Naive thymus-derived CD8-positive, alpha-beta T cell (primary cell): ENCODE measurements around the gene EHF. TPM values are rescaled to one million over a fixed set of nuclear protein-coding genes. Genes with fewer than 3 reads are reported as not detected.

Experiments used
- ATAC-seq, 2 donors: fragments of 150-1000 bp; cut with Tn5 transposase in 1 of 2; sonication (Bioruptor Pico), chemical (Tn5 transposase) in 1 of 2; 1 replicate in 1 of 2; 2 replicates in 1 of 2; pipeline ENCODE4 v1.10.0; 2021; ENCODE audit warnings: mild to moderate bottlenecking in 2 of 2, moderate library complexity in 2 of 2
- POLR2A ChIA-PET: fragments of 350-600 bp; sonication (Branson Sonifier 250); formaldehyde crosslinking; loops from one replicate; lab custom pipeline; 2021; ENCODE audit warnings: antibody characterized with exemption; lab: Charles Lee
- DNase-seq, 10 donors: peaks; one replicate each; pipeline versions ENCODE4 v3.0.0 to v3.0.0-alpha.2; 2020 to 2022
- H3K27ac Mint-ChIP-seq, 10 donors: one replicate each; pipeline ENCODE4 v1.8.0; 2020 to 2022; ENCODE audit warnings: mild to moderate bottlenecking in 10 of 10, mixed read lengths in 10 of 10, moderate library complexity in 4 of 10, inconsistent platforms in 1 of 10
- H3K27me3 Mint-ChIP-seq, 5 donors: one replicate each; pipeline ENCODE4 v1.8.0; 2021 to 2022; ENCODE audit warnings: mixed read lengths in 5 of 5
- H3K36me3 Mint-ChIP-seq, 3 donors: one replicate each; pipeline ENCODE4 v1.8.0; 2020 to 2022; ENCODE audit warnings: mixed read lengths in 3 of 3, mild to moderate bottlenecking in 2 of 3, inconsistent platforms in 1 of 3
- H3K4me1 Mint-ChIP-seq, 4 donors: one replicate each; pipeline ENCODE4 v1.8.0; 2021 to 2022; ENCODE audit warnings: mixed read lengths in 4 of 4
- H3K4me3 Mint-ChIP-seq, 10 donors: one replicate each; pipeline ENCODE4 v1.8.0; 2020 to 2022; ENCODE audit warnings: mild to moderate bottlenecking in 10 of 10, mixed read lengths in 10 of 10, moderate library complexity in 6 of 10, inconsistent platforms in 1 of 10
- H3K9me3 Mint-ChIP-seq, 9 donors: one replicate each; pipeline ENCODE4 v1.8.0; 2020 to 2022; ENCODE audit warnings: mixed read lengths in 9 of 9, mild to moderate bottlenecking in 3 of 9, inconsistent platforms in 1 of 9, moderate library complexity in 1 of 9
- polyA plus RNA-seq, 3 donors: library from polyadenylated mRNA; unstranded; fragments of 300-500 nt; fragmentation: Illumina TruSeq; gene quantifications; one replicate each; pipeline ENCODE4 v1.2.3, GENCODE V29; 2021
- total RNA-seq, 8 experiments: library from RNA in 2 of 8; stranded (reverse) in 2 of 8; gene quantifications; one replicate each; pipeline ENCODE4 v1.2.3 and lab custom pipeline; 2021 to 2026

EHF gene
- total and polyA plus RNA-seq, 5 experiments from 2014 or later = not detected

GRCh38 chr11:34632105-34632791, 11.4 kb downstream of the EHF start:
- peaks cover 0 to 16% (median 8%) of the 10 kb centered on the region in 5 donors for H3K27me3 Mint-ChIP-seq
- peaks cover 9 to 12% (median 9%) of the 10 kb centered on the region in 4 donors for H3K4me1 Mint-ChIP-seq
- no peak overlapping the region for H3K27ac Mint-ChIP-seq
- H3K9me3 Mint-ChIP-seq = no peaks in the 10 kb centered on the region
- no peak for ATAC-seq
- H3K4me3 Mint-ChIP-seq = no peak overlapping the region
- POLR2A ChIA-PET = interaction anchor here (0.5 kb wide), 1 partner anchor 50 kb away, joined by 4 read pairs; no protein-coding TSS in a partner anchor
- no peak for DNase-seq
- no peaks in the 10 kb centered on the region for H3K36me3 Mint-ChIP-seq

GRCh38 chr11:34633640-34633989, 12.7 kb downstream of the EHF start:
- Mint-ChIP-seq H3K4me3 (no peak overlapping the region), H3K9me3 (no peaks in the 10 kb centered on the region), H3K27me3 (peaks cover 0 to 21% (median 8%) of the 10 kb centered on the region in 5 donors), H3K4me1 (peaks cover 9 to 12% (median 9%) of the 10 kb centered on the region in 4 donors), H3K27ac (no peak overlapping the region), H3K36me3 (no peaks in the 10 kb centered on the region)
- DNase-seq (no peak), ATAC-seq (no peak)
- POLR2A ChIA-PET = no interaction called here

GRCh38 chr11:34633990-34634693, 13.2 kb downstream of the EHF start:
- H3K36me3 Mint-ChIP-seq = no peaks in the 10 kb centered on the region
- H3K9me3 Mint-ChIP-seq = no peaks in the 10 kb centered on the region
- H3K4me1 Mint-ChIP-seq = peaks cover 9 to 12% (median 9%) of the 10 kb centered on the region in 4 donors
- H3K27me3 Mint-ChIP-seq = peaks cover 0 to 23% (median 8%) of the 10 kb centered on the region in 5 donors
- no peak overlapping the region for H3K4me3 Mint-ChIP-seq
- DNase-seq = no peak
- peak in 1 of 2 donors; percentile 45 for ATAC-seq
- no peak overlapping the region for H3K27ac Mint-ChIP-seq
- POLR2A ChIA-PET = no interaction called here

GRCh38 chr11:34634694-34635062, 13.8 kb downstream of the EHF start:
- no peaks in the 10 kb centered on the region for H3K9me3 Mint-ChIP-seq
- no peak for ATAC-seq
- H3K36me3 Mint-ChIP-seq = no peaks in the 10 kb centered on the region
- peaks cover 9 to 12% (median 9%) of the 10 kb centered on the region in 4 donors for H3K4me1 Mint-ChIP-seq
- POLR2A ChIA-PET = no interaction called here
- H3K27ac Mint-ChIP-seq = no peak overlapping the region
- H3K4me3 Mint-ChIP-seq = no peak overlapping the region
- peaks cover 0 to 27% (median 11%) of the 10 kb centered on the region in 5 donors for H3K27me3 Mint-ChIP-seq
- DNase-seq = no peak

- ATAC-seq = no peak
- H3K9me3 Mint-ChIP-seq = no peaks in the 10 kb centered on the region
- no peak overlapping the region for H3K27ac Mint-ChIP-seq
- H3K4me3 Mint-ChIP-seq = no peak overlapping the region
- H3K4me1 Mint-ChIP-seq = peaks cover 6 to 12% (median 10%) of the 10 kb centered on the region in 4 donors
- DNase-seq = no peak
- H3K27me3 Mint-ChIP-seq = peaks cover 2 to 40% (median 15%) of the 10 kb centered on the region in 5 donors
- POLR2A ChIA-PET = no interaction called here
- no peaks in the 10 kb centered on the region for H3K36me3 Mint-ChIP-seq
Measured at GRCh38 chr11:34636127-34636526, 15.2 kb downstream of the EHF start.

GRCh38 chr11:34637303-34637702, 16.4 kb downstream of the EHF start:
- H3K9me3 Mint-ChIP-seq = no peaks in the 10 kb centered on the region
- peaks cover 3 to 38% (median 20%) of the 10 kb centered on the region in 5 donors for H3K27me3 Mint-ChIP-seq
- POLR2A ChIA-PET = no interaction called here
- no peak overlapping the region for H3K4me3 Mint-ChIP-seq
- no peak overlapping the region for H3K27ac Mint-ChIP-seq
- H3K4me1 Mint-ChIP-seq = peaks cover 6 to 12% (median 10%) of the 10 kb centered on the region in 4 donors
- ATAC-seq = no peak
- H3K36me3 Mint-ChIP-seq = no peaks in the 10 kb centered on the region
- DNase-seq = no peak

GRCh38 chr11:34638897-34639296, 18.0 kb downstream of the EHF start:
- Mint-ChIP-seq H3K4me3 (no peak overlapping the region), H3K27me3 (peaks cover 9 to 49% (median 23%) of the 10 kb centered on the region in 5 donors), H3K36me3 (no peaks in the 10 kb centered on the region), H3K9me3 (no peaks in the 10 kb centered on the region), H3K27ac (no peak overlapping the region), H3K4me1 (peaks cover 6 to 9% (median 6%) of the 10 kb centered on the region in 4 donors)
- POLR2A ChIA-PET = no interaction called here
- DNase-seq (no peak), ATAC-seq (no peak)

- Mint-ChIP-seq H3K4me1 (peaks cover 0 to 3% (median 0%) of the 10 kb centered on the region in 4 donors), H3K9me3 (no peaks in the 10 kb centered on the region), H3K4me3 (no peak overlapping the region), H3K27ac (peak overlapping the region in 1 of 10 donors; percentile 44), H3K36me3 (no peaks in the 10 kb centered on the region), H3K27me3 (peaks cover 11 to 54% (median 23%) of the 10 kb centered on the region in 5 donors)
- POLR2A ChIA-PET = no interaction called here
- DNase-seq (no peak), ATAC-seq (no peak)
Measured at GRCh38 chr11:34639545-34639944, 18.7 kb downstream of the EHF start.

- no peaks in the 10 kb centered on the region for H3K36me3 Mint-ChIP-seq
- POLR2A ChIA-PET = no interaction called here
- no peaks in the 10 kb centered on the region for H3K9me3 Mint-ChIP-seq
- DNase-seq = no peak
- H3K27me3 Mint-ChIP-seq = peaks cover 13 to 62% (median 27%) of the 10 kb centered on the region in 5 donors
- H3K4me1 Mint-ChIP-seq = peaks cover 0 to 3% (median under 1%) of the 10 kb centered on the region in 4 donors
- no peak overlapping the region for H3K27ac Mint-ChIP-seq
- no peak for ATAC-seq
- H3K4me3 Mint-ChIP-seq = no peak overlapping the region
Measured at GRCh38 chr11:34640050-34640923, 19.4 kb downstream of the EHF start.

GRCh38 chr11:34640924-34641275, 20.0 kb downstream of the EHF start:
- Mint-ChIP-seq H3K36me3 (no peaks in the 10 kb centered on the region), H3K4me3 (no peak overlapping the region), H3K27me3 (peaks cover 14 to 68% (median 33%) of the 10 kb centered on the region in 5 donors), H3K4me1 (peaks cover 0 to 7% (median 2%) of the 10 kb centered on the region in 4 donors), H3K27ac (no peak overlapping the region), H3K9me3 (no peaks in the 10 kb centered on the region)
- no peak for ATAC-seq
- DNase-seq = no peak
- POLR2A ChIA-PET = no interaction called here

- POLR2A ChIA-PET = no interaction called here
- Mint-ChIP-seq H3K4me1 (peaks cover 0 to 10% (median 3%) of the 10 kb centered on the region in 4 donors), H3K27me3 (peaks cover 14 to 73% (median 37%) of the 10 kb centered on the region in 5 donors), H3K27ac (no peak overlapping the region), H3K4me3 (no peak overlapping the region), H3K9me3 (no peaks in the 10 kb centered on the region), H3K36me3 (no peaks in the 10 kb centered on the region)
- DNase-seq = no peak
- ATAC-seq = no peak
Measured at GRCh38 chr11:34641456-34641855, 20.6 kb downstream of the EHF start.

GRCh38 chr11:34642001-34642554, 21.2 kb downstream of the EHF start:
- no peaks in the 10 kb centered on the region for H3K9me3 Mint-ChIP-seq

More at GRCh38 chr11:34642001-34642554, 21.2 kb downstream of the EHF start:
- H3K4me1 Mint-ChIP-seq = peaks cover 0 to 11% (median 4%) of the 10 kb centered on the region in 4 donors
- H3K4me3 Mint-ChIP-seq = no peak overlapping the region
- no peaks in the 10 kb centered on the region for H3K36me3 Mint-ChIP-seq
- ATAC-seq (no peak), DNase-seq (no peak)
- peaks cover 15 to 79% (median 39%) of the 10 kb centered on the region in 5 donors for H3K27me3 Mint-ChIP-seq
- no peak overlapping the region for H3K27ac Mint-ChIP-seq
- POLR2A ChIA-PET = no interaction called here
